CD4-positive, alpha-beta T cell treated with Interleukin-6 at 100 ng/mL for 8 hours (primary cell): ENCODE data around the gene TAB2.
"Not testable (repeated sequence)": the region's sequence is repeated elsewhere in the genome, so short reads cannot be mapped to it uniquely, and the experiment has no call there.

ENCODE experiments used
- DNase-seq: peaks from one replicate; pipeline ENCODE4 v3.0.0-alpha.2; 2020; ENCODE audit warnings: mixed read lengths, low spot score

TAB2 gene

GRCh38 chr6:149313070-149313469 is 4.4 kb upstream of the TAB2 start:
- no peak for DNase-seq

- DNase-seq, result no peak
These were observed 3.7 kb upstream of the TAB2 start for GRCh38 chr6:149313861-149314260.

- DNase-seq, result no peak
These were observed 3.1 kb upstream of the TAB2 start for GRCh38 chr6:149314325-149314905.

- no peak for DNase-seq
These were observed 1.3 kb upstream of the TAB2 start for GRCh38 chr6:149316108-149316727.

- peak; percentile 90 for DNase-seq
These were observed 520 bp upstream of the TAB2 start for GRCh38 chr6:149316740-149317643.

GRCh38 chr6:149318581-149319286 is 1.2 kb downstream of the TAB2 start:
- DNase-seq, result peak; percentile 51

GRCh38 chr6:149319422-149319821 is 1.9 kb downstream of the TAB2 start:
- DNase-seq, result no peak

- DNase-seq, result not testable (repeated sequence)
These were observed 2.5 kb downstream of the TAB2 start for GRCh38 chr6:149320016-149320415.

- no peak for DNase-seq
These were observed 3.3 kb downstream of the TAB2 start for GRCh38 chr6:149320796-149321195.

- DNase-seq, result no peak
These were observed 5.8 kb downstream of the TAB2 start for GRCh38 chr6:149323353-149323752.

GRCh38 chr6:149323925-149324324 is 6.4 kb downstream of the TAB2 start:
- DNase-seq, result no peak

GRCh38 chr6:149324428-149324827 is 6.9 kb downstream of the TAB2 start:
- DNase-seq, result no peak

GRCh38 chr6:149325648-149326236 is 8.2 kb downstream of the TAB2 start:
- no peak for DNase-seq

- DNase-seq, result no peak
These were observed 10.1 kb downstream of the TAB2 start for GRCh38 chr6:149327638-149328037.

GRCh38 chr6:149328083-149328482 is 10.6 kb downstream of the TAB2 start:
- no peak for DNase-seq

GRCh38 chr6:149329529-149329928 is 12.0 kb downstream of the TAB2 start:
- no peak for DNase-seq

- DNase-seq, result no peak
These were observed 12.6 kb downstream of the TAB2 start for GRCh38 chr6:149330133-149330532.

- no peak for DNase-seq
These were observed 13.7 kb downstream of the TAB2 start for GRCh38 chr6:149331043-149331807.

GRCh38 chr6:149331871-149332270 is 14.4 kb downstream of the TAB2 start:
- no peak for DNase-seq

GRCh38 chr6:149332602-149333265 is 15.2 kb downstream of the TAB2 start:
- DNase-seq, result no peak

- DNase-seq, result no peak
These were observed 15.7 kb downstream of the TAB2 start for GRCh38 chr6:149333266-149333620.
